Measurements from ENCODE around the gene USB1.

Gene USB1

DNA sequence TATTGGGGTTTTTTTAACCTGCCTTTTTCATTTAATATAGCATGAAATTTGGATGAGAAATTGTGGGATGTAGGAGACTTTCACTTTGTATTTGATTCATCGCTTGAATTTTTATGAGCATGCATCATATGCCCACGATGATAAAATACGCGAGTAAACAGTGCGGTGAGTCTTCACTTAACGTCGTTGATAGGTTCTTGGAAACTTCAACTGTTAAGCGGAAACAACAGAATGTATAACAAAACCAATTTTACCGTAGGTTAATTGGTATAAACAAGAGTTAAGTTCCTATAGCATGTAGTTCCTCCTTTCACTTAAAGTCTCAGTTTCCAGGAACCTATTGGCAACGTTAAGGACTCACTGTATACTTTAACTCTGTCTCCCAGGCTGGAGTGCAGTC, 53.1 kb downstream of the USB1 start:
- no peak overlapping the region for H3K27ac ChIP-seq (ENCODE audit: extremely low read depth, low read depth, low read length)
- no peaks in the 10 kb centered on the region for H3K4me1 ChIP-seq (ENCODE audit: control insufficient read depth, insufficient read depth, low read length)
- H3K4me3 ChIP-seq (ENCODE audit: low read depth, low read length), result no peak overlapping the region
- TF ChIP-seq ZNF274 (IDR thresholded peaks at IDR 0.05; ENCODE audit: low read length) (no peak), ZNF274 (tag by site-specific recombination; IDR thresholded peaks at IDR 0.05; ENCODE audit: borderline replicate concordance) (no peak), ZNF677 (tag by site-specific recombination; IDR thresholded peaks at IDR 0.05) (0 out of 2 replicates have a peak, but pooled peaks have one; percentile 37), SP7 (tag by site-specific recombination; IDR thresholded peaks at IDR 0.05) (no peak), ZBTB21 (tag by site-specific recombination; IDR thresholded peaks at IDR 0.05) (no peak)
- ChIA-PET CTCF (no interaction called here), POLR2A (no interaction called here)
- H3K9me3 ChIP-seq (ENCODE audit: control insufficient read depth, insufficient read depth, low read depth, low read length), result no peaks in the 10 kb centered on the region
- H3K36me3 ChIP-seq (ENCODE audit: control insufficient read depth in 2 of 2, insufficient read depth in 1 of 2, low read length in 2 of 2), result no peaks in the 10 kb centered on the region

DNA sequence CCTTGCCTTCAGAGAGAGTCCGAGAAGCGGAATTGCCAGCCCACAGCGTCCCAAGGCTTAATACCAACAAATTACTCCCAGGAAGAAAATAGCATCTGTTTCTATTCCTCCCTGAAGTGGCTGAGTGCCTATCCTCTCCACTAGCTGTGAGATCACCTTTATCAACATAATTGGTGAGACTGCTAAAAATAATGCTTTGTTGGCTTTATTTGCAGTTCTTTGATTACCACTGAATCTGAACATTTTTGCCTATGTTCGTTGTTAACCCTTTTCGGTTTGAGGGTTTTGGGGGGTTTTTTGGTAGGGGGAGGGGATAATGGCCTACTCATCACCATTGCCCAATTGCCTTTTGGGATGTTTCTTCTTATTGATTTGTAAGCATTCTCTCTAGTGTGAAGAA, 55.4 kb downstream of the USB1 start:
- ChIA-PET POLR2A (no interaction called here), CTCF (interaction anchor here (0.6 kb wide), 1 partner anchor 325 kb away, joined by 4 read pairs; no protein-coding TSS in a partner anchor)
- Histone ChIP-seq H3K4me1 (ENCODE audit: control insufficient read depth, insufficient read depth, low read length) (no peaks in the 10 kb centered on the region), H3K36me3 (ENCODE audit: control insufficient read depth in 2 of 2, insufficient read depth in 1 of 2, low read length in 2 of 2) (no peaks in the 10 kb centered on the region), H3K4me3 (ENCODE audit: low read depth, low read length) (no peak overlapping the region), H3K9me3 (ENCODE audit: control insufficient read depth, insufficient read depth, low read depth, low read length) (no peaks in the 10 kb centered on the region), H3K27ac (ENCODE audit: extremely low read depth, low read depth, low read length) (no peak overlapping the region)
- no peak for TF ChIP-seq ZNF701 (tag by site-specific recombination; IDR thresholded peaks at IDR 0.05)
- peak; percentile 25; the same call in 1 of the 2 replicates for TF ChIP-seq ZBTB17 (tag by site-specific recombination; IDR thresholded peaks at IDR 0.05)

DNA sequence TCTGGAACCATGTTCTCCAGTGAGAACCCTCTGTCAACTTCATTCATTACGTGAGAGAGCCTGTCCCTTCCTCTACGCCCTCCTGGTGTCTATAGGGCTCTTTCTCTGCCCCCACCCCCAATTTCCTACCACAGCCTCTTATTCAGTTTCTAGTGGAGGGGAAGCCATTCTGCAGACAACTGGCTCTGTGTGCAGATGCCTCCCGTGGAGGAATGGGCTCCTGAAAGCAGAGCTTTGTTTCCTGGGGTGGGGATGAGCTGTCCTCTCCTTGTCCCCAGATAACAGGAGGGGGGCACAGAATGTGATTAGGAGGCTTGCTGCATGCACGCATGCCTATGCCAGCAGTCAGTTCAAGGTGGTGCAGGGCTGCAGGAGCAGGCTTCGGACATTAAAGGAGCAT, 55.9 kb downstream of the USB1 start:
- no peak overlapping the region for H3K27ac ChIP-seq (ENCODE audit: extremely low read depth, low read depth, low read length)
- H3K4me3 ChIP-seq (ENCODE audit: low read depth, low read length), result no peak overlapping the region
- TF ChIP-seq ZNF155 (tag by site-specific recombination; IDR thresholded peaks at IDR 0.05), result no peak
- TF ChIP-seq SALL2 (tag by site-specific recombination; IDR thresholded peaks at IDR 0.05; ENCODE audit: borderline replicate concordance), result no peak
- TF ChIP-seq, protein P1, sequence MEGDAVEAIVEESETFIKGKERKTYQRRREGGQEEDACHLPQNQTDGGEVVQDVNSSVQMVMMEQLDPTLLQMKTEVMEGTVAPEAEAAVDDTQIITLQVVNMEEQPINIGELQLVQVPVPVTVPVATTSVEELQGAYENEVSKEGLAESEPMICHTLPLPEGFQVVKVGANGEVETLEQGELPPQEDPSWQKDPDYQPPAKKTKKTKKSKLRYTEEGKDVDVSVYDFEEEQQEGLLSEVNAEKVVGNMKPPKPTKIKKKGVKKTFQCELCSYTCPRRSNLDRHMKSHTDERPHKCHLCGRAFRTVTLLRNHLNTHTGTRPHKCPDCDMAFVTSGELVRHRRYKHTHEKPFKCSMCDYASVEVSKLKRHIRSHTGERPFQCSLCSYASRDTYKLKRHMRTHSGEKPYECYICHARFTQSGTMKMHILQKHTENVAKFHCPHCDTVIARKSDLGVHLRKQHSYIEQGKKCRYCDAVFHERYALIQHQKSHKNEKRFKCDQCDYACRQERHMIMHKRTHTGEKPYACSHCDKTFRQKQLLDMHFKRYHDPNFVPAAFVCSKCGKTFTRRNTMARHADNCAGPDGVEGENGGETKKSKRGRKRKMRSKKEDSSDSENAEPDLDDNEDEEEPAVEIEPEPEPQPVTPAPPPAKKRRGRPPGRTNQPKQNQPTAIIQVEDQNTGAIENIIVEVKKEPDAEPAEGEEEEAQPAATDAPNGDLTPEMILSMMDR (tag by site-specific recombination; IDR thresholded peaks at IDR 0.05), result no peak
- TF ChIP-seq ZNF776 (tag by site-specific recombination; IDR thresholded peaks at IDR 0.05; ENCODE audit: borderline replicate concordance), result no peak
- no peak for TF ChIP-seq ZNF324 (tag by site-specific recombination; IDR thresholded peaks at IDR 0.05)
- no peak for TF ChIP-seq ZNF561 (tag by site-specific recombination; IDR thresholded peaks at IDR 0.05; ENCODE audit: borderline replicate concordance)
- TF ChIP-seq ZNF433 (tag by site-specific recombination; IDR thresholded peaks at IDR 0.05; ENCODE audit: low read depth), result no peak
- no peak for TF ChIP-seq ZNF610 (tag by site-specific recombination; IDR thresholded peaks at IDR 0.05; ENCODE audit: borderline replicate concordance)
- TF ChIP-seq, protein P2, sequence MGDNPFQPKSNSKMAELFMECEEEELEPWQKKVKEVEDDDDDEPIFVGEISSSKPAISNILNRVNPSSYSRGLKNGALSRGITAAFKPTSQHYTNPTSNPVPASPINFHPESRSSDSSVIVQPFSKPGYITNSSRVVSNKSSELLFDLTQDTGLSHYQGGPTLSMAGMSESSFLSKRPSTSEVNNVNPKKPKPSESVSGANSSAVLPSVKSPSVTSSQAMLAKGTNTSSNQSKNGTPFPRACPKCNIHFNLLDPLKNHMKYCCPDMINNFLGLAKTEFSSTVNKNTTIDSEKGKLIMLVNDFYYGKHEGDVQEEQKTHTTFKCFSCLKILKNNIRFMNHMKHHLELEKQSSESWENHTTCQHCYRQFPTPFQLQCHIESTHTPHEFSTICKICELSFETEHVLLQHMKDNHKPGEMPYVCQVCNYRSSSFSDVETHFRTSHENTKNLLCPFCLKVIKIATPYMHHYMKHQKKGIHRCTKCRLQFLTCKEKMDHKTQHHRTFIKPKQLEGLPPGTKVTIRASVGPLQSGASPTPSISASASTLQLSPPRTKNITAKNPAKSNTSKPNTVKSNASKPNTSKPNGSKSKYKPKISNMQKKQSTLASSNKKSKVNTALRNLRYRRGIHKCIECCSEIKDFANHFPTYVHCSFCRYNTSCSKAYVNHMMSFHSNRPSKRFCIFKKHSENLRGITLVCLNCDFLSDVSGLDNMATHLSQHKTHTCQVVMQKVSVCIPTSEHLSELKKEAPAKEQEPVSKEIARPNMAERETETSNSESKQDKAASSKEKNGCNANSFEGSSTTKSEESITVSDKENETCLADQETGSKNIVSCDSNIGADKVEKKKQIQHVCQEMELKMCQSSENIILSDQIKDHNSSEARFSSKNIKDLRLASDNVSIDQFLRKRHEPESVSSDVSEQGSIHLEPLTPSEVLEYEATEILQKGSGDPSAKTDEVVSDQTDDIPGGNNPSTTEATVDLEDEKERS (tag by site-specific recombination; IDR thresholded peaks at IDR 0.05), result no peak
- TF ChIP-seq, protein P3, sequence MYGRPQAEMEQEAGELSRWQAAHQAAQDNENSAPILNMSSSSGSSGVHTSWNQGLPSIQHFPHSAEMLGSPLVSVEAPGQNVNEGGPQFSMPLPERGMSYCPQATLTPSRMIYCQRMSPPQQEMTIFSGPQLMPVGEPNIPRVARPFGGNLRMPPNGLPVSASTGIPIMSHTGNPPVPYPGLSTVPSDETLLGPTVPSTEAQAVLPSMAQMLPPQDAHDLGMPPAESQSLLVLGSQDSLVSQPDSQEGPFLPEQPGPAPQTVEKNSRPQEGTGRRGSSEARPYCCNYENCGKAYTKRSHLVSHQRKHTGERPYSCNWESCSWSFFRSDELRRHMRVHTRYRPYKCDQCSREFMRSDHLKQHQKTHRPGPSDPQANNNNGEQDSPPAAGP (tag by site-specific recombination; IDR thresholded peaks at IDR 0.05), result no peak
- no peak for TF ChIP-seq ZNF350 (tag by site-specific recombination; IDR thresholded peaks at IDR 0.05)
- TF ChIP-seq SCRT2 (tag by site-specific recombination; IDR thresholded peaks at IDR 0.05), result no peak
- no peaks in the 10 kb centered on the region for H3K36me3 ChIP-seq (ENCODE audit: control insufficient read depth in 2 of 2, insufficient read depth in 1 of 2, low read length in 2 of 2)
- CTCF ChIA-PET, result interaction anchor here (0.6 kb wide), 1 partner anchor 324 kb away, joined by 4 read pairs; no protein-coding TSS in a partner anchor
- POLR2A ChIA-PET, result no interaction called here
- no peaks in the 10 kb centered on the region for H3K4me1 ChIP-seq (ENCODE audit: control insufficient read depth, insufficient read depth, low read length)
- H3K9me3 ChIP-seq (ENCODE audit: control insufficient read depth, insufficient read depth, low read depth, low read length), result no peaks in the 10 kb centered on the region

All from HEK293 (cell line).